Activated CD4-positive, alpha-beta memory T cell treated with anti-CD3 and anti-CD28 coated beads, Interleukin-2, amount 10 ng/mL, durations not matched to agents 7 days and 5 days (primary cell): ENCODE measurements around the gene GPD2. TPM values are rescaled to one million over a fixed set of nuclear protein-coding genes. Genes with fewer than 3 reads are reported as not detected.

ENCODE experiments used
- CTCF ChIA-PET: fragments of 350-600 bp; sonication (Branson Sonifier 250); formaldehyde crosslinking; loops from one replicate; lab custom pipeline; 2021; ENCODE audit warnings: antibody characterized with exemption, inconsistent platforms; lab: Charles Lee
- POLR2A ChIA-PET: fragments of 350-600 bp; sonication (Branson Sonifier 250); formaldehyde crosslinking; loops from one replicate; lab custom pipeline; 2021; ENCODE audit warnings: antibody characterized with exemption; lab: Charles Lee
- DNase-seq: peaks from one replicate; pipeline ENCODE4 v3.0.0-alpha.2; 2020
- H3K27ac Mint-ChIP-seq: one replicate; pipeline ENCODE4 v1.8.0; 2021; ENCODE audit warnings: mild to moderate bottlenecking, mixed read lengths
- H3K27me3 Mint-ChIP-seq: one replicate; pipeline ENCODE4 v1.8.0; 2021; ENCODE audit warnings: mixed read lengths
- H3K36me3 Mint-ChIP-seq: one replicate; pipeline ENCODE4 v1.8.0; 2021; ENCODE audit warnings: low read depth, mixed read lengths
- H3K4me1 Mint-ChIP-seq: one replicate; pipeline ENCODE4 v1.8.0; 2021; ENCODE audit warnings: mixed read lengths
- H3K4me3 Mint-ChIP-seq: one replicate; pipeline ENCODE4 v1.8.0; 2021; ENCODE audit warnings: mild to moderate bottlenecking, mixed read lengths
- H3K9me3 Mint-ChIP-seq: one replicate; pipeline ENCODE4 v1.8.0; 2021; ENCODE audit warnings: mixed read lengths
- total RNA-seq, 2 experiments: library from RNA; stranded (reverse); gene quantifications; one replicate each; pipeline ENCODE4 v1.2.3, GENCODE V29; 2021

The GPD2 gene
- total RNA-seq, 2 experiments from 2014 or later = 20.5 to 27.3 TPM

- Mint-ChIP-seq H3K27me3 (no peaks in the 10 kb centered on the region), H3K4me1 (no peaks in the 10 kb centered on the region), H3K9me3 (no peaks in the 10 kb centered on the region), H3K27ac (no peak overlapping the region), H3K4me3 (no peak overlapping the region), H3K36me3 (peaks cover 16% of the 10 kb centered on the region)
- POLR2A ChIA-PET = no interaction called here
- DNase-seq = no peak
- CTCF ChIA-PET = no interaction called here
Observed at GRCh38 chr2:156562124-156562523, 125.9 kb downstream of the GPD2 start.

- Mint-ChIP-seq H3K4me1 (no peaks in the 10 kb centered on the region), H3K36me3 (no peaks in the 10 kb centered on the region), H3K27ac (no peak overlapping the region), H3K4me3 (no peak overlapping the region), H3K27me3 (no peaks in the 10 kb centered on the region), H3K9me3 (no peaks in the 10 kb centered on the region)
- ChIA-PET CTCF (no interaction called here), POLR2A (interaction anchor here (0.9 to 1.2 kb wide), 2 partner anchors 25 to 303 kb away, joined by 3 read pairs; no protein-coding TSS in a partner anchor)
- DNase-seq = no peak
Observed at GRCh38 chr2:156563994-156564753, 128.0 kb downstream of the GPD2 start.

GRCh38 chr2:156565066-156565710 is 129.0 kb downstream of the GPD2 start:
- no peaks in the 10 kb centered on the region for H3K27me3 Mint-ChIP-seq
- no peaks in the 10 kb centered on the region for H3K4me1 Mint-ChIP-seq
- CTCF ChIA-PET = no interaction called here

GRCh38 chr2:156573710-156574109 is 137.5 kb downstream of the GPD2 start:
- Mint-ChIP-seq H3K27me3 (no peaks in the 10 kb centered on the region), H3K27ac (no peak overlapping the region), H3K4me3 (no peak overlapping the region), H3K36me3 (peaks cover 29% of the 10 kb centered on the region), H3K9me3 (no peaks in the 10 kb centered on the region), H3K4me1 (peaks cover 16% of the 10 kb centered on the region)
- POLR2A ChIA-PET = no interaction called here
- CTCF ChIA-PET = no interaction called here
- no peak for DNase-seq

More at GRCh38 chr2:156565066-156565710, 129.0 kb downstream of the GPD2 start:
- no peak for DNase-seq
- no peaks in the 10 kb centered on the region for H3K9me3 Mint-ChIP-seq
- no peak overlapping the region for H3K4me3 Mint-ChIP-seq
- H3K36me3 Mint-ChIP-seq = peaks cover 3% of the 10 kb centered on the region
- H3K27ac Mint-ChIP-seq = no peak overlapping the region
- POLR2A ChIA-PET = interaction anchor here (0.9 to 1.2 kb wide), 2 partner anchors 24 to 304 kb away, joined by 3 read pairs; no protein-coding TSS in a partner anchor

GRCh38 chr2:156574112-156574511 is 137.9 kb downstream of the GPD2 start:
- no peak overlapping the region for H3K4me3 Mint-ChIP-seq
- DNase-seq = no peak
- H3K36me3 Mint-ChIP-seq = peaks cover 29% of the 10 kb centered on the region
- peaks cover 16% of the 10 kb centered on the region for H3K4me1 Mint-ChIP-seq
- ChIA-PET CTCF (no interaction called here), POLR2A (no interaction called here)
- no peaks in the 10 kb centered on the region for H3K27me3 Mint-ChIP-seq
- no peaks in the 10 kb centered on the region for H3K9me3 Mint-ChIP-seq
- no peak overlapping the region for H3K27ac Mint-ChIP-seq

GRCh38 chr2:156576005-156576404 is 139.8 kb downstream of the GPD2 start:
- no peak for DNase-seq
- POLR2A ChIA-PET = interaction anchor here (1.4 kb wide), 1 partner anchor 176 kb away, joined by 3 read pairs; no protein-coding TSS in a partner anchor
- Mint-ChIP-seq H3K4me1 (peaks cover 26% of the 10 kb centered on the region), H3K9me3 (no peaks in the 10 kb centered on the region), H3K4me3 (no peak overlapping the region), H3K27ac (no peak overlapping the region), H3K36me3 (peaks cover 29% of the 10 kb centered on the region), H3K27me3 (no peaks in the 10 kb centered on the region)
- CTCF ChIA-PET = no interaction called here

- H3K27me3 Mint-ChIP-seq = no peaks in the 10 kb centered on the region
- no peaks in the 10 kb centered on the region for H3K9me3 Mint-ChIP-seq
- no peak overlapping the region for H3K4me3 Mint-ChIP-seq
- H3K36me3 Mint-ChIP-seq = peaks cover 8% of the 10 kb centered on the region
- CTCF ChIA-PET = no interaction called here
- no peak overlapping the region for H3K27ac Mint-ChIP-seq
- POLR2A ChIA-PET = interaction anchor here (0.6 to 1.3 kb wide), 2 partner anchors 134 to 144 kb away, joined by 3 read pairs; no protein-coding TSS in a partner anchor
- no peak for DNase-seq
- H3K4me1 Mint-ChIP-seq = peaks cover 14% of the 10 kb centered on the region
Observed at GRCh38 chr2:156580501-156580900, 144.3 kb downstream of the GPD2 start.

- POLR2A ChIA-PET = interaction anchor here (1.3 kb wide), 1 partner anchor 135 kb away, joined by 3 read pairs; no protein-coding TSS in a partner anchor
- Mint-ChIP-seq H3K9me3 (no peaks in the 10 kb centered on the region), H3K4me3 (no peak overlapping the region), H3K4me1 (peaks cover 14% of the 10 kb centered on the region), H3K27ac (no peak overlapping the region), H3K27me3 (no peaks in the 10 kb centered on the region), H3K36me3 (peaks cover 8% of the 10 kb centered on the region)
- no peak for DNase-seq
- CTCF ChIA-PET = interaction anchor here (1.0 kb wide), 2 partner anchors 144 to 246 kb away, joined by 3 to 4 read pairs; no protein-coding TSS in a partner anchor
Observed at GRCh38 chr2:156581280-156581679, 145.1 kb downstream of the GPD2 start.

- CTCF ChIA-PET = interaction anchor here (2.0 kb wide), 1 partner anchor 250 kb away, joined by 6 read pairs; no protein-coding TSS in a partner anchor
Observed at GRCh38 chr2:156585457-156585856, 149.3 kb downstream of the GPD2 start.

GRCh38 chr2:156586621-156587020 is 150.4 kb downstream of the GPD2 start:
- H3K4me3 Mint-ChIP-seq = no peak overlapping the region
- H3K27me3 Mint-ChIP-seq = no peaks in the 10 kb centered on the region
- H3K4me1 Mint-ChIP-seq = peaks cover 4% of the 10 kb centered on the region
- H3K36me3 Mint-ChIP-seq = no peaks in the 10 kb centered on the region
- POLR2A ChIA-PET = no interaction called here
- no peaks in the 10 kb centered on the region for H3K9me3 Mint-ChIP-seq
- DNase-seq = no peak
- H3K27ac Mint-ChIP-seq = no peak overlapping the region
- CTCF ChIA-PET = interaction anchor here (0.5 to 2.0 kb wide), 2 partner anchors 192 to 251 kb away, joined by 3 to 6 read pairs; no protein-coding TSS in a partner anchor

More at GRCh38 chr2:156585457-156585856, 149.3 kb downstream of the GPD2 start:
- no peak overlapping the region for H3K4me3 Mint-ChIP-seq
- H3K27me3 Mint-ChIP-seq = no peaks in the 10 kb centered on the region
- POLR2A ChIA-PET = no interaction called here
- H3K27ac Mint-ChIP-seq = no peak overlapping the region
- H3K9me3 Mint-ChIP-seq = no peaks in the 10 kb centered on the region
- no peak for DNase-seq
- H3K36me3 Mint-ChIP-seq = peaks cover 2% of the 10 kb centered on the region
- H3K4me1 Mint-ChIP-seq = peaks cover 9% of the 10 kb centered on the region

- ChIA-PET CTCF (interaction anchor here (0.6 to 4.3 kb wide), 18 partner anchors 12 to 604 kb away, joined by 3 to 35 read pairs (median 4); no protein-coding TSS in a partner anchor), POLR2A (interaction anchor here (0.7 to 1.7 kb wide), 4 partner anchors 25 to 254 kb away, joined by 3 to 8 read pairs (median 3); no protein-coding TSS in a partner anchor)
- peaks cover 2% of the 10 kb centered on the region for H3K4me1 Mint-ChIP-seq
- no peaks in the 10 kb centered on the region for H3K27me3 Mint-ChIP-seq
- H3K9me3 Mint-ChIP-seq = no peaks in the 10 kb centered on the region
- H3K27ac Mint-ChIP-seq = no peak overlapping the region
- no peak overlapping the region for H3K4me3 Mint-ChIP-seq
- H3K36me3 Mint-ChIP-seq = no peaks in the 10 kb centered on the region
- peak; percentile 19 for DNase-seq
Observed at GRCh38 chr2:156589381-156590079, 153.4 kb downstream of the GPD2 start.

GRCh38 chr2:156590085-156590739 is 154.0 kb downstream of the GPD2 start:
- Mint-ChIP-seq H3K4me3 (no peak overlapping the region), H3K27me3 (no peaks in the 10 kb centered on the region), H3K4me1 (no peaks in the 10 kb centered on the region), H3K36me3 (no peaks in the 10 kb centered on the region), H3K27ac (no peak overlapping the region), H3K9me3 (no peaks in the 10 kb centered on the region)
- CTCF ChIA-PET = interaction anchor here (0.7 to 4.3 kb wide), 13 partner anchors 12 to 603 kb away, joined by 3 to 35 read pairs (median 4); no protein-coding TSS in a partner anchor
- DNase-seq = no peak
- POLR2A ChIA-PET = interaction anchor here (0.7 to 1.7 kb wide), 3 partner anchors 247 to 255 kb away, joined by 3 to 8 read pairs (median 3); no protein-coding TSS in a partner anchor
